Measurements from ENCODE around the gene TMEM201. TPM values are rescaled to one million over a fixed set of nuclear protein-coding genes. Genes with fewer than 3 reads are reported as not detected.

Gene TMEM201
- total RNA-seq, 4 donors from 2014 or later, result 3.3 to 9.9 (median 8.7) TPM

DNA sequence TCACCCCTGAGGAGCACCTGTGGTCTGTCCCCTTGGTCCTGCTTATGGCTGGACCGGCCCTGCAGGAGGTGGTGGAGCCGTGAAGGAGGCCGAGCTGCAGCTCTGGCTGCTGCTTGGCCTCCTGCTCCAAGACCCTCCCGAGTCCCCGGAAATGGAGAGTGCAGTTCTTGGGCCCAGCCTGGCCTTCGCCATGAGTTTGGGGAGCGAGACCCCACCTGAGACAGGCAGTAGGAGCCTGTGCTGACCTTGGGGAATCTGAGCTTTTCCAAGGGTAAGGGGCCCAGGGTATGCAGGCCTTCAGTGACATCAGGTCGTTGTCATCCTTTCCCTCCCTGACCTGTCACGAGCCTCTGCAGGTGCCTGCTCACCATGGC, 14.1 kb downstream of the TMEM201 start:
- DNase-seq, result no peak
- no peak overlapping the region for H3K27ac ChIP-seq

DNA sequence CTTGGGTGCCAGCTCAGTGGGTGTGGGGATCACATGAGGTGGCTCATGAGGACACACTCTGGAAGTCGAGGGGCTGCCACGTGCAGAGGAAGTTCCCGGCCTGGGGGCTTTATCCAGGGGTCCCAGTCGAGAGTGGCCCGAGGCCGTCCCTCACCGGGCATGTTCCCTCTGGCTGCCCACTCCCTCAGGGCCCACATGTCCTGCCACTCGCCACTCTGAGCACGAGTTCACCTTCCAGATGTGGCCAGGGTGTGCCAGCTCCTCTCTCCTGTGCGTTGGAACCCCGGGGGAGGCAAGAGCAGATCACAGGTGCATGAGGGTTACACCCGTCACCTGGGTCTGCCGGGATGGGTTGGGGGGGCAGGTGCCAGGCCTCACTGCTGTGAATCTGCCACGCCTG, 14.6 kb downstream of the TMEM201 start:
- DNase-seq, result no peak
- Histone ChIP-seq H3K9me3 (no peaks in the 10 kb centered on the region), H3K4me1 (no peaks in the 10 kb centered on the region), H3K27ac (no peak overlapping the region), H3K4me3 (no peak overlapping the region), H3K27me3 (no peaks in the 10 kb centered on the region), H3K36me3 (peaks cover 0 to 47% (median 0%) of the 10 kb centered on the region in 3 donors)
- TF ChIP-seq POLR2A (IDR thresholded peaks at IDR 0.05), result no peak
- TF ChIP-seq, protein P1, sequence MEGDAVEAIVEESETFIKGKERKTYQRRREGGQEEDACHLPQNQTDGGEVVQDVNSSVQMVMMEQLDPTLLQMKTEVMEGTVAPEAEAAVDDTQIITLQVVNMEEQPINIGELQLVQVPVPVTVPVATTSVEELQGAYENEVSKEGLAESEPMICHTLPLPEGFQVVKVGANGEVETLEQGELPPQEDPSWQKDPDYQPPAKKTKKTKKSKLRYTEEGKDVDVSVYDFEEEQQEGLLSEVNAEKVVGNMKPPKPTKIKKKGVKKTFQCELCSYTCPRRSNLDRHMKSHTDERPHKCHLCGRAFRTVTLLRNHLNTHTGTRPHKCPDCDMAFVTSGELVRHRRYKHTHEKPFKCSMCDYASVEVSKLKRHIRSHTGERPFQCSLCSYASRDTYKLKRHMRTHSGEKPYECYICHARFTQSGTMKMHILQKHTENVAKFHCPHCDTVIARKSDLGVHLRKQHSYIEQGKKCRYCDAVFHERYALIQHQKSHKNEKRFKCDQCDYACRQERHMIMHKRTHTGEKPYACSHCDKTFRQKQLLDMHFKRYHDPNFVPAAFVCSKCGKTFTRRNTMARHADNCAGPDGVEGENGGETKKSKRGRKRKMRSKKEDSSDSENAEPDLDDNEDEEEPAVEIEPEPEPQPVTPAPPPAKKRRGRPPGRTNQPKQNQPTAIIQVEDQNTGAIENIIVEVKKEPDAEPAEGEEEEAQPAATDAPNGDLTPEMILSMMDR (IDR thresholded peaks at IDR 0.05), result no peak

More for the DNA sequence above, 14.1 kb downstream of the TMEM201 start:
- no peak for TF ChIP-seq POLR2A (IDR thresholded peaks at IDR 0.05)
- TF ChIP-seq, protein P1 (IDR thresholded peaks at IDR 0.05), result no peak
- Histone ChIP-seq H3K36me3 (peaks cover 0 to 50% (median 0%) of the 10 kb centered on the region in 3 donors), H3K9me3 (no peaks in the 10 kb centered on the region), H3K27me3 (no peaks in the 10 kb centered on the region), H3K4me3 (no peak overlapping the region), H3K4me1 (no peaks in the 10 kb centered on the region)

DNA sequence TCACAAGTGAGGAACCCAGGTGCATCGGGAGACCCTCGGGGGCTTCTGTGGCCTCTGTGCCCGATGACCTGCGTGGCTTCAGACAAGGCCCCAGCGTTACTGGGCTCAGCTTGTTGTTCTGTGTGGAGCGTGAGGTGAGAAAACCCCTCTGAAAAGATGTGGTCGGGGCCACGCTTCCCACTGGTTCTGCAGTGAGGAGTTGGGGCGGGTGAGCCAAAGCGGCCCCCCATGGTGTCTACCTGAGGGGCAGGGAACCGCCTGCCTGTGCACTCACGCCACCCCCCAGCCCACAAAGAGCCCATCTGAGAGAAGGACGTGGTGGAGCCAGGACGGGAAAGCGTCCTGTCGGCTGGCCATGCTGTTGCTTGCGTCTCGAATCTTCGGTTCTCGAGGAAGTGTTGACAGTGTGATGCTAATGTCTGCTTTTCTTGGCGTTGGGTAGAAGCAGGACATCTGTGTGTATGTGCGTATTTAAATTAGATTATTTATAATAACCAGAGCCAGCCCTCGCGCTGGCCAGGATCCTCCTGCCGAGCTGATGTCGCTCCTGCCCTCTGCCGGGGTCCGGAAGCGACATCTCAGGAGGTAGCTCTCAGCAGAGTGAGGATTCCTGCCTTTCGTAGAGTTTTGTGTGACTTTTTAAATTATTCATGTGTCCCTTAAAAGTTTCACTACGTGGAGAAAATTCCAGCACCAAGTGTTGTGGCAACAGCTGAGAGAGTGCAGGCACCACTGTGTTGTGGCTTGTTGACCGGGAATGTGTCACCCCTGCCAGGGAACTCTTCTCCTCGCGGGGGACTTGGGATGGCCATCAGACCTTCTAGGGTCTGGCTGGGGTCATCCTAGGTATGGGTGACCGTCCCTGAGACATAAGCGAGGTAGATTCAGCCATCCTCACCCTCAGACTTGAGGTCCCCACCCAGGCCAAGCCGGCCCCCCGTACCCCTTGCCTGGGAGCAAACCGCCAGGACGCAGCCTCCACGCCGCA, 15.3 kb downstream of the TMEM201 start:
- Histone ChIP-seq H3K27ac (no peak overlapping the region), H3K4me3 (no peak overlapping the region), H3K27me3 (no peaks in the 10 kb centered on the region), H3K9me3 (no peaks in the 10 kb centered on the region), H3K4me1 (no peaks in the 10 kb centered on the region), H3K36me3 (peaks cover 0 to 42% (median 0%) of the 10 kb centered on the region in 3 donors)
- TF ChIP-seq POLR2A (IDR thresholded peaks at IDR 0.05), result no peak
- TF ChIP-seq, protein P1 (IDR thresholded peaks at IDR 0.05), result no peak
- no peak for DNase-seq

DNA sequence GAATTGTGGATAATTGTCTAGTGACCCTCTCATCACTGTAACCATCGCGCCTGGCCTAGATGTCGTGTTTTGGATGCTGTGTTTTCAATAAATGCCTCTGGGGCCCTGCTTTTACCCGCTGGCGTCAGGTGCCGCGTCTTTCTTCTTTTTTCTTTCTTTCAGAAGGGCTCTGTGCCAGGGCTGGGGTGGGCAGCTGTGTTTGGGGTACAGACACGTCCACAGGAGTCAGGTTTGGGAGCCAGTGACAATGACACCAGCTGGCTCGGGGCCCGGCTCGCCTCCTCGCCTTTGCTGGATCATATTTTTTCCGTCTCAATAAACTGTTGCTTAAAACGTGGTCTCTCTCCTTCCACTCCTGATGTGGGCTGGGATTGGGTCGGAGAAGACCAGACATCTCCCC, 16.1 kb downstream of the TMEM201 start:
- Histone ChIP-seq H3K27ac (no peak overlapping the region), H3K27me3 (no peaks in the 10 kb centered on the region), H3K9me3 (no peaks in the 10 kb centered on the region), H3K4me1 (no peaks in the 10 kb centered on the region), H3K4me3 (no peak overlapping the region), H3K36me3 (peaks cover 0 to 42% (median 0%) of the 10 kb centered on the region in 3 donors)
- no peak for TF ChIP-seq POLR2A (IDR thresholded peaks at IDR 0.05)
- TF ChIP-seq, protein P1 (IDR thresholded peaks at IDR 0.05), result no peak
- DNase-seq, result no peak

DNA sequence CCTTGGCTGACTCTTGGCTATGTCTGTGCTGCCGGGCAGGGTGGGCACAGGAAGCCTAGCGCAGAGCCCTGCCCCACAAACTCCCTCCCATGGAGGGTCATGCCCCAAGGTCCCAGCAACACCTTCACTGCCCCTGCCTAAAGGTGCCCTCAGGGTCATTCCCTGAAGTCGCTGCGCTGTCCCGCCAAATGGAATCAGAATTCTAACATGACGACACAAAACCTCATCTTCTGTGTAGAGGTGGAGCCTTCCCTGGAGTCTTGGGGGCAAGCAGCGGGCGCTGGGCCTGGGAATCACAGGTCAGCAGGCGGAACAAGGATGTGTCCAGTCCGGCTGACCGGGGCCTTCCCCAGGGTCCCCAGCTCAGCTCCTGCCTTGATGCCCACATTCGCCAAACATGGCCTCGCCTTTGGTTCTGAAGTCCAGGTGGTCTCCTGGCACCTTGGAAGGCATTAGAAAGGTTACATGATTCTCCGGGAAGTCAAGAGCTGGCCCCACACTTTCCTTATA, 17.3 kb downstream of the TMEM201 start:
- no peaks in the 10 kb centered on the region for H3K9me3 ChIP-seq
- H3K27me3 ChIP-seq, result no peaks in the 10 kb centered on the region
- H3K36me3 ChIP-seq, result peaks cover 0 to 49% (median 0%) of the 10 kb centered on the region in 3 donors
- DNase-seq, result no peak
- no peak overlapping the region for H3K4me3 ChIP-seq
- no peak overlapping the region for H3K27ac ChIP-seq
- TF ChIP-seq POLR2A (IDR thresholded peaks at IDR 0.05), result no peak
- TF ChIP-seq, protein P1 (IDR thresholded peaks at IDR 0.05), result no peak
- no peaks in the 10 kb centered on the region for H3K4me1 ChIP-seq

All from Peyer's patch (tissue), 4 donors.